Naive thymus-derived CD4-positive, alpha-beta T cell (primary cell): Measurements from ENCODE around the gene PI4KA. TPM values are rescaled to one million over a fixed set of nuclear protein-coding genes. Genes with fewer than 3 reads are reported as not detected.
A peak's percentile ranks its signal among the peaks of the same experiment; 100 is the strongest.

Source experiments
- ATAC-seq: fragments of 150-1000 bp; cut with Tn5 transposase; 2 replicates; pipeline ENCODE4 v1.10.0; 2021; ENCODE audit warnings: mild to moderate bottlenecking, moderate library complexity
- CTCF ChIA-PET: fragments of 350-600 bp; sonication (Branson Sonifier 250); formaldehyde crosslinking; loops from one replicate; lab custom pipeline; 2021; ENCODE audit warnings: antibody characterized with exemption; lab: Charles Lee
- POLR2A ChIA-PET: fragments of 350-600 bp; sonication (Branson Sonifier 250); formaldehyde crosslinking; loops from one replicate; lab custom pipeline; 2021; ENCODE audit warnings: antibody characterized with exemption, inconsistent platforms; lab: Charles Lee
- DNase-seq, 9 donors: peaks; one replicate each; pipeline versions ENCODE4 v3.0.0 to v3.0.0-alpha.2; 2020 to 2022; ENCODE audit warnings: mixed read lengths in 1 of 9
- H3K27ac ChIP-seq: one replicate; pipeline ENCODE4 v1.7.0; 2013; ENCODE audit warnings: mild to moderate bottlenecking, low read depth, low read length, moderate library complexity
- H3K27me3 ChIP-seq, 2 donors: one replicate each; pipeline ENCODE4 v1.7.0; 2013; ENCODE audit warnings: low read length in 2 of 2, mild to moderate bottlenecking in 2 of 2, moderate library complexity in 2 of 2; ENCODE audit not compliant: control insufficient read depth in 2 of 2, insufficient read depth in 2 of 2
- H3K36me3 ChIP-seq, 3 experiments: 1 replicate in 2 of 3; 2 replicates in 1 of 3; pipeline ENCODE4 v1.7.0; 2013; ENCODE audit warnings: low read length in 3 of 3, mild to moderate bottlenecking in 3 of 3, moderate library complexity in 1 of 3; ENCODE audit not compliant: insufficient read depth in 3 of 3, control insufficient read depth in 2 of 3
- H3K4me1 ChIP-seq, 2 donors: one replicate each; pipeline ENCODE4 v1.7.0; 2013; ENCODE audit warnings: low read length in 2 of 2, mild to moderate bottlenecking in 2 of 2, moderate library complexity in 1 of 2; ENCODE audit not compliant: control insufficient read depth in 2 of 2, insufficient read depth in 2 of 2
- H3K4me3 ChIP-seq: 2 replicates; pipeline ENCODE4 v1.7.0; 2013; ENCODE audit warnings: mild to moderate bottlenecking, low read length
- H3K9me3 ChIP-seq, 3 experiments: 1 replicate in 2 of 3; 2 replicates in 1 of 3; pipeline ENCODE4 v1.7.0; 2013; ENCODE audit warnings: low read length in 3 of 3; ENCODE audit not compliant: control insufficient read depth in 2 of 3
- H3K27ac Mint-ChIP-seq, 9 donors: one replicate each; pipeline ENCODE4 v1.8.0; 2020 to 2022; ENCODE audit warnings: mixed read lengths in 9 of 9, mild to moderate bottlenecking in 8 of 9, moderate library complexity in 5 of 9, inconsistent platforms in 2 of 9
- H3K27me3 Mint-ChIP-seq, 5 donors: one replicate each; pipeline ENCODE4 v1.8.0; 2021 to 2022; ENCODE audit warnings: mixed read lengths in 5 of 5, mild to moderate bottlenecking in 1 of 5
- H3K36me3 Mint-ChIP-seq, 5 donors: one replicate each; pipeline ENCODE4 v1.8.0; 2020 to 2022; ENCODE audit warnings: mixed read lengths in 5 of 5, mild to moderate bottlenecking in 3 of 5, inconsistent platforms in 1 of 5
- H3K4me1 Mint-ChIP-seq, 7 donors: one replicate each; pipeline ENCODE4 v1.8.0; 2020 to 2022; ENCODE audit warnings: mixed read lengths in 7 of 7, mild to moderate bottlenecking in 3 of 7, inconsistent platforms in 1 of 7
- H3K4me3 Mint-ChIP-seq, 10 donors: one replicate each; pipeline ENCODE4 v1.8.0; 2020 to 2022; ENCODE audit warnings: mild to moderate bottlenecking in 10 of 10, mixed read lengths in 10 of 10, moderate library complexity in 6 of 10, inconsistent platforms in 2 of 10
- H3K9me3 Mint-ChIP-seq, 11 donors: one replicate each; pipeline ENCODE4 v1.8.0; 2020 to 2022; ENCODE audit warnings: mixed read lengths in 11 of 11, mild to moderate bottlenecking in 4 of 11, inconsistent platforms in 1 of 11, moderate library complexity in 1 of 11
- intact Hi-C, 2 donors: fragments of 100-400 bp; cut with micrococcal nuclease; formaldehyde crosslinking; loops; one replicate each; pipeline ENCODE4 v1.15.1; 2023
- polyA plus RNA-seq, 2 donors: library from polyadenylated mRNA; unstranded; fragments of 300-500 nt; fragmentation: Illumina TruSeq; gene quantifications; one replicate each; pipeline ENCODE4 v1.2.3, GENCODE V29; 2021
- total RNA-seq, 6 experiments: library from RNA in 5 of 6; stranded (reverse) in 5 of 6; gene quantifications; 1 replicate in 5 of 6; 2 replicates in 1 of 6; pipeline ENCODE4 v1.2.3 and lab custom pipeline; 2021 to 2026

The PI4KA gene
- total and polyA plus RNA-seq, 7 experiments from 2014 or later, result 40.1 to 181 (median 156) TPM

- no peaks in the 10 kb centered on the region for H3K27me3 ChIP-seq
- no peak overlapping the region for H3K27ac ChIP-seq
- peaks cover 5 to 60% (median 8%) of the 10 kb centered on the region in 3 experiments for H3K36me3 ChIP-seq
- Mint-ChIP-seq H3K27me3 (no peaks in the 10 kb centered on the region), H3K36me3 (peaks cover 11 to 47% (median 17%) of the 10 kb centered on the region in 5 donors), H3K4me3 (no peak overlapping the region), H3K27ac (peak overlapping the region in 3 of 9 donors; percentile 13 to 49 (median 25)), H3K9me3 (no peaks in the 10 kb centered on the region), H3K4me1 (peaks cover 0 to 9% (median 0%) of the 10 kb centered on the region in 7 donors)
- ChIA-PET POLR2A (no interaction called here), CTCF (no interaction called here)
- no peak for DNase-seq
- H3K4me1 ChIP-seq, result no peaks in the 10 kb centered on the region
- ATAC-seq, result no peak
- H3K4me3 ChIP-seq, result no peak overlapping the region
- intact Hi-C loops, result no loop called here
- no peaks in the 10 kb centered on the region for H3K9me3 ChIP-seq
Observed at GRCh38 chr22:20787746-20788626, 70.6 kb downstream of the PI4KA start.

DNA sequence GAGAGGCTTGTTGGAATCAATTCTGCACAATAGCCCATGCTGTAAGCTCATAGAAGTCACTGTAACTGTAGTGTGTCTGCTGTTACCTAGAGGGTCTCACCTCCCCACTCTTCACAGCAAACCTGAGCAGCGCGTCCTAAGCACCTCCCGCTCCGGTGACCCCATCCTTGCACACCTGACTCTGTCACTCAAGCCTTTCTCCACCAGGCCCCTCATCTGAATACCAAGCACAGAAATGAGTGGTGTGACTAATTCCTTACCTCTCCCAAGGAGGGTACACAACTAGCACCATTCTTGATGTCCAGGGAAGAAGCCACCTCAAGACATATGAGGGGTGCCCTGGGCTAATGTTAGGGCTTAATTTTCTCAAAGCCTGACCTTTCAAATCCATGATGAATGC lies 71.4 kb downstream of the PI4KA start:
- no peak overlapping the region for H3K27ac Mint-ChIP-seq
- H3K27me3 Mint-ChIP-seq, result no peaks in the 10 kb centered on the region
- no peaks in the 10 kb centered on the region for H3K9me3 Mint-ChIP-seq
- peaks cover 0 to 10% (median 0%) of the 10 kb centered on the region in 7 donors for H3K4me1 Mint-ChIP-seq
- Histone ChIP-seq H3K9me3 (no peaks in the 10 kb centered on the region), H3K4me1 (no peaks in the 10 kb centered on the region), H3K4me3 (no peak overlapping the region), H3K36me3 (peaks cover 5 to 59% (median 8%) of the 10 kb centered on the region in 3 experiments), H3K27me3 (no peaks in the 10 kb centered on the region), H3K27ac (no peak overlapping the region)
- intact Hi-C loops, result no loop called here
- POLR2A ChIA-PET, result no interaction called here
- CTCF ChIA-PET, result no interaction called here
- ATAC-seq, result no peak
- H3K4me3 Mint-ChIP-seq, result no peak overlapping the region
- peaks cover 7 to 39% (median 10%) of the 10 kb centered on the region in 5 donors for H3K36me3 Mint-ChIP-seq
- no peak for DNase-seq

DNA sequence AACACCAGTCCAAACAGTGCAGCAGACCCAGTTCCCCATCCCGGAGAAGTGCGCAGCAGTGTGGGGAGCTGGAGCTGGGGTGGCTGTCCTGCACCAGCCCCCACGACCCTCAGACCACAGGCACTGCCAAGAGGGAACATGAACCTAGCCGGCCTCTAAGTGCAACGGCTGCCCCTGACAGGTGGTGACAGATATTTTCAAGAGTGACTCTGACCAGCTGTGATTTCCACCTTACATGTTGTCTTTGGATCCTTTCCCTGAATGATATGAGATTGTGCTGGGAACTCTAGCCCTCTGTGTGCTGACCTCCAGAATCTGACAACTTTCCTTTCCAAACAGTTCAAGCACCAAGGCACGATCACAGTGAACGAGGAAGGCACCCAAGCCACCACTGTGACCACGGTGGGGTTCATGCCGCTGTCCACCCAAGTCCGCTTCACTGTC lies 72.1 kb downstream of the PI4KA start:
- Mint-ChIP-seq H3K9me3 (no peaks in the 10 kb centered on the region), H3K4me1 (peaks cover 0 to 10% (median 0%) of the 10 kb centered on the region in 7 donors), H3K27ac (peak overlapping the region in 2 of 9 donors; percentile 31 to 54), H3K27me3 (no peaks in the 10 kb centered on the region), H3K4me3 (no peak overlapping the region), H3K36me3 (peaks cover 5 to 39% (median 9%) of the 10 kb centered on the region in 5 donors)
- Histone ChIP-seq H3K4me3 (no peak overlapping the region), H3K27me3 (no peaks in the 10 kb centered on the region), H3K36me3 (peaks cover 5 to 59% (median 8%) of the 10 kb centered on the region in 3 experiments), H3K9me3 (no peaks in the 10 kb centered on the region), H3K4me1 (no peaks in the 10 kb centered on the region), H3K27ac (no peak overlapping the region)
- ChIA-PET CTCF (interaction anchor here (0.5 to 0.6 kb wide), 2 partner anchors 194 to 752 kb away, joined by 5 read pairs; no protein-coding TSS in a partner anchor), POLR2A (no interaction called here)
- intact Hi-C loops, result no loop called here
- ATAC-seq, result no peak
- no peak for DNase-seq

- no peak overlapping the region for H3K4me3 ChIP-seq
- H3K36me3 ChIP-seq, result peaks cover 5 to 54% (median 8%) of the 10 kb centered on the region in 3 experiments
- H3K4me1 ChIP-seq, result no peaks in the 10 kb centered on the region
- ATAC-seq (no peak), DNase-seq (no peak)
- Mint-ChIP-seq H3K36me3 (peaks cover 5 to 38% (median 9%) of the 10 kb centered on the region in 5 donors), H3K4me3 (no peak overlapping the region), H3K9me3 (no peaks in the 10 kb centered on the region), H3K27me3 (no peaks in the 10 kb centered on the region), H3K27ac (peak overlapping the region in 2 of 9 donors; percentile 42 to 54), H3K4me1 (peaks cover 0 to 10% (median 0%) of the 10 kb centered on the region in 7 donors)
- H3K9me3 ChIP-seq, result no peaks in the 10 kb centered on the region
- no peaks in the 10 kb centered on the region for H3K27me3 ChIP-seq
- CTCF ChIA-PET, result interaction anchor here (0.6 kb wide), 2 partner anchors 752 to 1363 kb away, joined by 4 to 5 read pairs; no protein-coding TSS in a partner anchor
- POLR2A ChIA-PET, result no interaction called here
- H3K27ac ChIP-seq, result no peak overlapping the region
- intact Hi-C loops, result no loop called here
Observed at GRCh38 chr22:20786048-20786447, 72.6 kb downstream of the PI4KA start.

- Mint-ChIP-seq H3K4me3 (no peak overlapping the region), H3K4me1 (peaks cover 0 to 10% (median 0%) of the 10 kb centered on the region in 7 donors), H3K36me3 (peaks cover 3 to 31% (median 7%) of the 10 kb centered on the region in 5 donors), H3K9me3 (no peaks in the 10 kb centered on the region), H3K27ac (peak overlapping the region in 1 of 9 donors; percentile 39), H3K27me3 (no peaks in the 10 kb centered on the region)
- H3K27ac ChIP-seq, result no peak overlapping the region
- intact Hi-C loops, result loop anchor here in 1 of 2 donors (2.0 kb wide), 1 partner anchor 73 kb away; the partner anchor contains the start of genes PI4KA and SNAP29
- H3K9me3 ChIP-seq, result no peaks in the 10 kb centered on the region
- no peak overlapping the region for H3K4me3 ChIP-seq
- no peak for ATAC-seq
- ChIA-PET CTCF (interaction anchor here (0.7 to 1.1 kb wide), 2 partner anchors 15 to 367 kb away, joined by 3 read pairs; no protein-coding TSS in a partner anchor), POLR2A (no interaction called here)
- DNase-seq, result no peak
- no peaks in the 10 kb centered on the region for H3K4me1 ChIP-seq
- no peaks in the 10 kb centered on the region for H3K27me3 ChIP-seq
- peaks cover 5 to 50% (median 8%) of the 10 kb centered on the region in 3 experiments for H3K36me3 ChIP-seq
Observed at GRCh38 chr22:20785415-20785814, 73.2 kb downstream of the PI4KA start.

DNA sequence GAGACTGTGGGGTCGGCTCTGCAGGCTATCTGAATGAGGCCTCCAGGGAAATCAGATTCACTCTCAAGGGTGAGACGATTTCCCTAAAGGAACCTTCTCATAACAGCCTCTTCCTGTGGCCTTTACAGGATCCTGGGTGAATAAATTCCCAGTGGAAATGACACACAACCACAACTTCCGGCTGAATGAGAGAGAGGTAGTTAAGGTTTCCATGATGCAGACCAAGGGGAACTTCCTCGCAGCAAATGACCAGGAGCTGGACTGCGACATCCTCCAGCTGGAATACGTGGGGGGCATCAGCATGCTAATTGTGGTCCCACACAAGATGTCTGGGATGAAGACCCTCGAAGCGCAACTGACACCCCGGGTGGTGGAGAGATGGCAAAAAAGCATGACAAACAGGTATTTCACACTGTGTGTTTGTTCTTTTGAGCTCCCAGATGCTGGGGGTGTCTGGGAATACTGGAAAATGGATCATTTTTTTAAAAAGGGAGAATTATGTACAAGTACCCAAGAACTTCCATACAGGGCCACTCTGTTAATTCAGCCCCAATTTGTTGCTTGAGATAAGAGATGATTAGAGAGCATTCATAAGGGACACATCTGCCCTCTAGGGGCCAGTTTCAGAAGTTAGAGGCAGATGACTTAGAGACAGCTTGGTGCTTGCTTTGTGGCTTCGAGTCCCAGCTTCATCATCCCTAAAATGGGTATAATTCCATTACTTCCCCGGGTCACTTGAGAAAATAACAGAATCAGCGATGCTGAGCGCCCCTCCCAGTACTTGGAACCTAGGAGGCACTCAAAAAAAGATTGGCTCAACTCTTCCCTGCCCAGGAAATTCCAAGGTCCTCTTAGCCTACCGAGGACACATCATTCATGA lies 74.5 kb downstream of the PI4KA start:
- no peaks in the 10 kb centered on the region for H3K27me3 ChIP-seq
- peak in 8 of 9 donors; percentile 1 to 52 (median 32) for DNase-seq
- CTCF ChIA-PET, result interaction anchor here (0.9 to 1.2 kb wide), 3 partner anchors 17 to 84 kb away, joined by 3 read pairs; no protein-coding TSS in a partner anchor
- no peaks in the 10 kb centered on the region for H3K9me3 Mint-ChIP-seq
- POLR2A ChIA-PET, result interaction anchor here (0.6 kb wide), 1 partner anchor 1796 kb away, joined by 3 read pairs; no protein-coding TSS in a partner anchor
- H3K4me3 Mint-ChIP-seq, result no peak overlapping the region
- peaks cover 3 to 39% (median 16%) of the 10 kb centered on the region in 5 donors for H3K36me3 Mint-ChIP-seq
- H3K4me1 Mint-ChIP-seq, result peaks cover 0 to 10% (median 0%) of the 10 kb centered on the region in 7 donors
- no peak overlapping the region for H3K27ac ChIP-seq
- H3K4me3 ChIP-seq, result no peak overlapping the region
- intact Hi-C loops, result loop anchor here in 1 of 2 donors (1.0 to 2.0 kb wide), 2 partner anchors 75 to 366 kb away; partner anchors contain the start of genes PI4KA and SNAP29
- ATAC-seq, result peak; percentile 69
- H3K27ac Mint-ChIP-seq, result peak overlapping the region in 3 of 9 donors; percentile 20 to 37 (median 25)
- no peaks in the 10 kb centered on the region for H3K4me1 ChIP-seq
- H3K9me3 ChIP-seq, result no peaks in the 10 kb centered on the region
- H3K27me3 Mint-ChIP-seq, result no peaks in the 10 kb centered on the region
- H3K36me3 ChIP-seq, result peaks cover 8 to 45% (median 8%) of the 10 kb centered on the region in 3 experiments
